ENCODE measurements around the gene AGR2. TPM values are rescaled to one million over a fixed set of nuclear protein-coding genes. Genes with fewer than 3 reads are reported as not detected.

Gene AGR2
- total RNA-seq, 2 experiments from 2014 or later, result not detected

DNA sequence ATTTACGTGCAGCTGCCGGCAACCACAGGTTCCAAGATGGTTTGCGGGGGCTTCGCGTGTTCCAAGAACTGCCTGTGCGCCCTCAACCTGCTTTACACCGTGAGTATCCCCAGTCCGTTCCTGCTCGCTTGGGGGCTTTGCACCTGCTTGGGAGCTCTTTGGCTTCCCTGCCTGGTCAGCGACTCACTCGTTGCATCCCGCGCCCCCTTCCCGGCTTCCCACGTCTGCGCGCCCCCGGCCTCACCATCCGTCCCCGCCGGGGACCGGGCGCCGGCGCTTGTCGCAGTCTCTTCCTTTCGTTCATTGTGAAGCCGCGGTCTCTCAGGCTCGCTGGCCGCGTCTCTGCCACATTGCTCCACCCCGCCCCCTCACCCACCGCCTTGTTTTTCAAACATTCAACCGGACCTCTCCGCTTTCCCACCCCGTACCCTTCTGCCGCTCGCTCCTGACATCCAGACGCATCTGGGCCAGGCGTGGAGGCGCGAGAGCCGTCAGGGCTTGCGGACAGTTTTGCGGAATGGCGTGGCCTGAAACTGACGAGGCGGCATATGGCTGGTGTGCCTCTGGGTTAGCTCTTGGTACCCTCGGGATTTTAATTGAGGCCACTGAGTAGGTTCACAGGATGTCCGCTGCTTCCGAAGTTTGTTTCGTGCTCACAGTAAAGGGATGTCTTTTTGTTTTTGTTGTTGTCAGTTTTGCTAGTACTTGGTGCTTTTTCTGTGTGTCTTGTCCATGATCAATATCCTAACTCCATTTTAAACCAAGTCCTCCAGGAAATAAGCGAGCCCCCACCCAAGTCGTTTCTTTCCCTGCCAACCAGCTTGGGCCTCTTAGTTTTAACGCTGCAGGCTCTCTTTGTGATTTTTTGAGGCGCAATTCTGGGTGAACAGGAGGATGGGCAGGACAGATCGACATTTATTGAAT, 50.6 kb downstream of the AGR2 start:
- H3K36me3 Mint-ChIP-seq (ENCODE audit: low read depth), result no peaks in the 10 kb centered on the region

DNA sequence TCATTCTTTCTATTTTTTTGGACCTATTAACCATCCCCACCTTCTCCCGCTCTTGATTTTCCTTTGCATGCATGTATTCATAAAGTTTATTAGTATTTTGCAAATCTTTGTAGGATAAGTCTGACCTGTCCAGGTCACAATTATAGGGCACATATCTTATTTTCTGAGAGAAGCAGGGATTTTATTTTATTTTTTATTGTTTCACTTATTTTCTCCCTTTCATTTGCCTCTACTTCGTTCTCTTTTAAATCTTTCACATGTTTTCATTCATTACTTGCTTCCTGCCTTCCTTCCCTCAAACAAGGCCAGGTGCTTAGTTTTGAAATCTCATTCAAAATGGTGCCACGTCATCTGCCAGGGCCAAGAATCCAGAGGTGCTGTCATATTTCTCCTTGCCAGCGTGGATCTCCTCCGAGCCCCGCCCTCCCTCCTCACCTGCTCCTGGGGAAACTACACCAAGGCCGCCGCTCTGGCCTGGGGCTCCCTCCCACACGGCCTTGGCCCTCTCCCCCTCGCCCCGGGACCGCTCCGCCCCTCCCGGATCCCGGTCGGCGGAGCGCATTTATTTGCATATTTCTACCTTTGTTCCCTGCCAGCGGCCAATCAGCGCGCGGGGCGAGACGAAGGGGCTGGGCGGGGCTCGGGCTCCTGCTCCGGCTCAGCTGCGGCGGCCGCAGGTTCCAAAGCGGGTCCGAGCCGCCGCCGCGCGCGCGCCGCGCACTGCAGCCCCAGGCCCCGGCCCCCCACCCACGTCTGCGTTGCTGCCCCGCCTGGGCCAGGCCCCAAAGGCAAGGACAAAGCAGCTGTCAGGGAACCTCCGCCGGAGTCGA, 51.5 kb downstream of the AGR2 start, which contains the start of gene TSPAN13:
TSS of gene TSPAN13 (plus strand) at position 654 of the 830 bp plus-strand sequence. CDS start 213 bp downstream, outside the sequence.
- Mint-ChIP-seq H3K4me1 (peaks cover 12% of the 10 kb centered on the region), H3K27me3 (peaks cover 27% of the 10 kb centered on the region), H3K27ac (no peak within 1 kb of the TSS), H3K4me3 (peak within 1 kb of the TSS; percentile 71), H3K9me3 (ENCODE audit: low read depth) (no peaks in the 10 kb centered on the region), H3K36me3 (ENCODE audit: low read depth) (no peaks in the 10 kb centered on the region)
- DNase-seq (peak; percentile 83), ATAC-seq (peak; percentile 93)
- ChIA-PET POLR2A (no interaction called here), CTCF (no interaction called here)
- intact Hi-C loops (cut with DNase I, micrococcal nuclease), result loop anchor here in 1 of 2 experiments (1.0 to 2.0 kb wide), 2 partner anchors 41 to 108 kb away; partner anchors contain the start of gene ANKMY2

More for the DNA sequence above, 50.6 kb downstream of the AGR2 start:
- intact Hi-C loops (cut with DNase I, micrococcal nuclease), result loop anchor here in 1 of 2 experiments (1.0 to 2.0 kb wide), 2 partner anchors 41 to 109 kb away; partner anchors contain the start of gene ANKMY2
- peak; percentile 35 for DNase-seq
- ATAC-seq, result no peak
- Mint-ChIP-seq H3K9me3 (ENCODE audit: low read depth) (no peaks in the 10 kb centered on the region), H3K27me3 (peaks cover 27% of the 10 kb centered on the region), H3K4me3 (peak overlapping the region; percentile 71), H3K4me1 (peaks cover 12% of the 10 kb centered on the region), H3K27ac (no peak overlapping the region)
- CTCF ChIA-PET, result no interaction called here
- POLR2A ChIA-PET, result interaction anchor here (0.6 kb wide), 1 partner anchor 649 kb away, joined by 3 read pairs; no protein-coding TSS in a partner anchor

DNA sequence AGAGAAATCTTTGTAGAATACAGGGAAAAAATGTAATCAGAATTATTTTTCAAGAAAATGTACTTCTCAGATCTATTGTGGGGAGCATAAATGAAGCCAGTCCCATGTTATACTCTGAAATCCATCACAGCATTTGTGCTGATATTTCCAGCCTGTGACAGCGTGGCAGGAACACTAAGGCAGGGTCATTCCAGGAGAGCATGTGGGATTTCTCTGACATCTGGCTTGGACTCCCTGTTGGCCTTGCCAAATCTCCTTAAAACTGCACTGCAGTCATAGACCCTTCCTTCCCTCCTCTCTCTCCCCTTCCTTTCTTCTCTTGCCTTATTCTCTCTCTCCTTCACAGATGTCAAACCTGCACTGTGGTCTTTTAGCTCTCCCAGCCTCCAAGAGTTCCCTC, 57.7 kb downstream of the AGR2 start:
- Mint-ChIP-seq H3K4me3 (no peak overlapping the region), H3K4me1 (no peaks in the 10 kb centered on the region), H3K27ac (no peak overlapping the region), H3K27me3 (peaks cover 5% of the 10 kb centered on the region), H3K36me3 (ENCODE audit: low read depth) (no peaks in the 10 kb centered on the region), H3K9me3 (ENCODE audit: low read depth) (no peaks in the 10 kb centered on the region)
- no peak for ATAC-seq
- intact Hi-C loops (cut with DNase I, micrococcal nuclease), result no loop called here
- CTCF ChIA-PET, result no interaction called here
- POLR2A ChIA-PET, result no interaction called here
- DNase-seq, result no peak

DNA sequence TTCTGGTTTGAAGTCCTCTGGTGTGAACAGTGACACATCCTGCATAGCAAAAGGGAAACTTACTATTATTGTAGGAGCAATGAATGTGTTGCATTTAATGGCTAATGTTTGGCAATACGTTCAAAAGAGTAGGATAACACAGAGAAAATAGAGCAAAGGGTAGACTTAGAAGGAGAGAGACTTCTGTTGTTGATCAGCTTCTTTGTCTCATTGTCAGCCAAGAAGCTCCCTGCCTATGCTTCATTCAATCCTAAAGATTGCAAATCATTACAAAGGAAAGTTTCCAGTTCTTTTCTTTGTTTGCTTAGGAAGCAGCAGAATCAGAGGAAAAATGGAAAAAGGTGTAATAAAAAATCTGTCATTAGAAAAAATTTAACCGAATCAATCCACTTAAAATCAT, 59.2 kb downstream of the AGR2 start:
- Mint-ChIP-seq H3K27ac (no peak overlapping the region), H3K27me3 (no peaks in the 10 kb centered on the region), H3K4me3 (no peak overlapping the region), H3K36me3 (ENCODE audit: low read depth) (no peaks in the 10 kb centered on the region), H3K9me3 (ENCODE audit: low read depth) (no peaks in the 10 kb centered on the region), H3K4me1 (no peaks in the 10 kb centered on the region)
- intact Hi-C loops (cut with DNase I, micrococcal nuclease), result no loop called here
- no peak for ATAC-seq
- DNase-seq, result no peak
- ChIA-PET CTCF (interaction anchor here (1.2 kb wide), 1 partner anchor 181 kb away, joined by 3 read pairs; no protein-coding TSS in a partner anchor), POLR2A (no interaction called here)

DNA sequence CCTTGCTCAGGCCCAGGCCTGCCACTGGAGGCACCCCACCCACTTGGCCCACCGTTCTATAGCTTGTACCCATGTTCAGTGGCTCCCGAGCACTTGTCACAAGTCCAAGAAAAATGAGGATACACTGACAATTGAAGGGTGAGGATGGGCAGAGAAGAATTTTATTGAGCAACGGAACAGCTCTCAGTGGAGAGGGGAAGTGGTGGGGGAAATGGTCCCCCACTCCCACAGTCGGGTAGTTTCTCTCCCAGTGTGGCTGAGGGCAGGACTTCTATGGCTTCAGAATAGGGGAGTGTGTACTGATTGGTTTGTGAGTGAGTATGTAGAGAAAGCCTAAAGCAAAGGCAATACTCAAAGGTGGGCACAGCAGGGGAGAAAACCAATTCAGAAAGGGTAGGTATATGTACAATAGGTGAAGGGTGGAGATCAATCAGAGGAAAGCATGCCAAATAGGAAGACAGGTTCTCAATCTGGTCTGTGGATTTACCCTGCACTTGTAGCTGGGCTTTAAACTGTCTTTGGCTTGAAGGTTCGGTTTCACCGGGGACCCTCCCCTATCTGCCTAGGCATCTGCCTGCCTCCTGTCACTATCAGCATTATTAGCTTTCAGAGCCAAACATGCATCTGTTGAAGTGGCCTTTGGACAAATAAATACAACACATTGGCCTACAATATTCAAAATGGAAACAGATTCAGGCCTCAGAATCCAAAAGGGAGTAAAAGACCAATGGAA, 60.1 kb downstream of the AGR2 start:
- intact Hi-C loops (cut with DNase I, micrococcal nuclease), result no loop called here
- Mint-ChIP-seq H3K27me3 (no peaks in the 10 kb centered on the region), H3K27ac (no peak overlapping the region), H3K4me1 (peaks cover 3% of the 10 kb centered on the region), H3K4me3 (no peak overlapping the region), H3K9me3 (ENCODE audit: low read depth) (no peaks in the 10 kb centered on the region), H3K36me3 (ENCODE audit: low read depth) (no peaks in the 10 kb centered on the region)
- no peak for DNase-seq
- ChIA-PET POLR2A (no interaction called here), CTCF (interaction anchor here (1.2 kb wide), 1 partner anchor 180 kb away, joined by 3 read pairs; no protein-coding TSS in a partner anchor)
- no peak for ATAC-seq

DNA sequence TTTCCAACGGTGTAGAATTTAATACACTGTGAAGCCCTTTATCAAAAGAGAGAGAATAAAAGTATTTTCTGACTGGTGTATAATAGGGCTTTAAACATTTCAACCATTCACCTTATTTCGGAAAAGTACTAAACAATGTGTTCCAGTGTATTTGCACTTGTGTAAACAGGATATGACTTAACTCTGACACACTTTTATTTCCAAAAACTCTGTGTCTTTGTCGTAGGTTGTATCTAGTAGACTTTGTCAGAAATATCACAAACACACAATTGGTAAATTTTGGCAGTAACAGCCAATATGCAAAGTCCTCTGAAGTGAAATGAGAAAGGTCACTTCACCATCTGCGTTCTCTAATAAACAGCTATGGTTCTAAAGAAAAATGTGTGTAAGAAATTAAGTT, 61.6 kb downstream of the AGR2 start:
- H3K27me3 Mint-ChIP-seq, result no peaks in the 10 kb centered on the region
- intact Hi-C loops (cut with DNase I, micrococcal nuclease), result no loop called here
- ChIA-PET POLR2A (interaction anchor here (0.6 kb wide), 2 partner anchors 99 to 461 kb away, joined by 3 read pairs; no protein-coding TSS in a partner anchor), CTCF (no interaction called here)
- H3K4me1 Mint-ChIP-seq, result peaks cover 3% of the 10 kb centered on the region
- no peak for ATAC-seq
- DNase-seq, result no peak
- no peak overlapping the region for H3K27ac Mint-ChIP-seq
- no peaks in the 10 kb centered on the region for H3K9me3 Mint-ChIP-seq (ENCODE audit: low read depth)
- H3K36me3 Mint-ChIP-seq (ENCODE audit: low read depth), result no peaks in the 10 kb centered on the region
- no peak overlapping the region for H3K4me3 Mint-ChIP-seq

DNA sequence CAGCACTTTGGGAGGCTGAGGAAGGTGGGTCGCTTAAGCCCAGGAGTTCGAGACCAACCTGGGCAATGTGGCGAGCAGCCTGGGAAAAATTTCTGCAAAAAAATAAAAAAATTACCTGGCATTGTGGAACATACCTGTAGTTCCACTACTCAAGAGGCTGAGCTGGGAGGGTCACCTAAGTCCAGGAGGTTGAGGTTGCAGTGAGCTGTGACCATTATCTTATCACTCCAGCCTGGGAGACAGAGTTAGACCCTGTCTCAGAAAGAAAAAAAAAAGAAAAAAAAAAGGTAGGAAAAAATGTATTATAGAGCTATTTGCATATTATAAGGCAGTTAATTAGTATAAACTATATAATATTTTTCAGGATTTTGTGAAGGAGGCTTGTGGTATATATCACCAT, 62.3 kb downstream of the AGR2 start:
- ATAC-seq, result no peak
- DNase-seq, result no peak
- H3K27me3 Mint-ChIP-seq, result peaks cover 2% of the 10 kb centered on the region
- peaks cover 3% of the 10 kb centered on the region for H3K4me1 Mint-ChIP-seq
- H3K36me3 Mint-ChIP-seq (ENCODE audit: low read depth), result no peaks in the 10 kb centered on the region
- ChIA-PET CTCF (no interaction called here), POLR2A (interaction anchor here (0.6 kb wide), 1 partner anchor 99 kb away, joined by 3 read pairs; no protein-coding TSS in a partner anchor)
- no peaks in the 10 kb centered on the region for H3K9me3 Mint-ChIP-seq (ENCODE audit: low read depth)
- H3K4me3 Mint-ChIP-seq, result no peak overlapping the region
- intact Hi-C loops (cut with DNase I, micrococcal nuclease), result no loop called here
- H3K27ac Mint-ChIP-seq, result no peak overlapping the region

Other genes starting within 250 kb of the AGR2 start
- 10 to 100 TPM in 1 of 2 experiments, 1 to 10 TPM in 1; 9.0 to 10.1 TPM for gene ANKMY2, start 159.2 kb downstream of the AGR2 start, total RNA-seq
- 100 to 1,000 TPM; 106 to 113 TPM for gene BZW2, start 158.8 kb downstream of the AGR2 start, total RNA-seq
- under 1 TPM; 0.47 to 0.64 TPM for gene TSPAN13, start 51.2 kb downstream of the AGR2 start, total RNA-seq
- not detected for gene AGR3, start 77.0 kb upstream of the AGR2 start, total RNA-seq

Measured in activated CD4-positive, alpha-beta T cell treated with anti-CD3 and anti-CD28 coated beads for 36 hours (primary cell).